SK-N-SH treated with all-trans-retinoic acid at 6 μM for 48 hours (cell line): ENCODE measurements around the gene CHD3.
A peak's percentile ranks its signal among the peaks of the same experiment; 100 is the strongest.

Experiments
- ATAC-seq: fragments of 200-7000 bp; cut with Tn5 transposase; 3 replicates; pipeline ENCODE4 v1.9.1; 2020; ENCODE audit warnings: mild to moderate bottlenecking, moderate library complexity
- ARNTL ChIP-seq: fragments of 450-650 bp; formaldehyde crosslinking; IDR thresholded peaks from 2 replicates; pipeline ENCODE4 v1.5.0; 2020; ENCODE audit warnings: low read depth, mild to moderate bottlenecking, moderate library complexity, borderline replicate concordance
- BACH2 ChIP-seq: fragments of 250-450 bp; sonication (Bioruptor Pico); IDR thresholded peaks from 2 replicates; pipeline ENCODE4 v1.9.0; 2021; ENCODE audit warnings: mild to moderate bottlenecking, borderline replicate concordance
- CREB5 ChIP-seq: fragments of 250-450 bp; sonication (Bioruptor Pico); IDR thresholded peaks from 2 replicates; pipeline ENCODE4 v1.5.1; 2020; ENCODE audit warnings: low read depth, mild to moderate bottlenecking, moderate library complexity
- CSDC2 ChIP-seq: fragments of 250-450 bp; sonication (Bioruptor Pico); IDR thresholded peaks from 2 replicates; pipeline ENCODE4 v1.5.0; 2020; ENCODE audit warnings: mild to moderate bottlenecking, moderate library complexity
- ESRRG ChIP-seq: fragments of 250-450 bp; sonication (Bioruptor Pico); IDR thresholded peaks from 2 replicates; pipeline ENCODE4 v1.6.1; 2021; ENCODE audit warnings: mild to moderate bottlenecking
- GLIS3 ChIP-seq: fragments of 250-450 bp; sonication (Bioruptor Pico); IDR thresholded peaks from 2 replicates; pipeline ENCODE4 v1.5.0; 2020; ENCODE audit warnings: mild to moderate bottlenecking, moderate library complexity
- ISL1 ChIP-seq: fragments of 250-450 bp; sonication (Bioruptor Pico); IDR thresholded peaks from 2 replicates; pipeline ENCODE4 v2.1.2; 2022; ENCODE audit warnings: mild to moderate bottlenecking, moderate library complexity
- OSR1 ChIP-seq: fragments of 250-450 bp; sonication (Bioruptor Pico); IDR thresholded peaks from 2 replicates; pipeline ENCODE4 v1.8.0; 2022; ENCODE audit warnings: moderate library complexity, mild to moderate bottlenecking, inconsistent platforms
- PATZ1 ChIP-seq: fragments of 250-450 bp; sonication (Bioruptor Pico); IDR thresholded peaks from 2 replicates; pipeline ENCODE4 v1.8.0; 2020; ENCODE audit warnings: mild to moderate bottlenecking, moderate library complexity, borderline replicate concordance
- PPARA ChIP-seq: fragments of 250-450 bp; sonication (Bioruptor Pico); IDR thresholded peaks from 2 replicates; pipeline ENCODE4 v1.5.0; 2020; ENCODE audit warnings: mild to moderate bottlenecking, borderline replicate concordance
- RARB ChIP-seq: fragments of 250-450 bp; sonication (Bioruptor Pico); IDR thresholded peaks from 2 replicates; pipeline ENCODE4 v1.8.0; 2021; ENCODE audit warnings: mild to moderate bottlenecking, moderate library complexity
- TCF4 ChIP-seq: fragments of 250-450 bp; sonication (Bioruptor Pico); IDR thresholded peaks from 2 replicates; pipeline ENCODE4 v1.8.0; 2021; ENCODE audit warnings: mild to moderate bottlenecking, moderate library complexity, borderline replicate concordance
- TOX ChIP-seq: fragments of 250-450 bp; sonication (Bioruptor Pico); IDR thresholded peaks from 2 replicates; pipeline ENCODE4 v1.8.0; 2021; ENCODE audit warnings: mild to moderate bottlenecking, moderate library complexity, borderline replicate concordance
- TSHZ2 ChIP-seq: fragments of 250-450 bp; sonication (Bioruptor Pico); IDR thresholded peaks from 2 replicates; pipeline ENCODE4 v1.5.0; 2020; ENCODE audit warnings: mild to moderate bottlenecking, moderate library complexity
- ZC3H10 ChIP-seq: fragments of 250-450 bp; sonication (Bioruptor Pico); IDR thresholded peaks from 2 replicates; pipeline ENCODE4 v1.5.1; 2021; ENCODE audit warnings: mild to moderate bottlenecking, moderate library complexity
- ZFP3 ChIP-seq: fragments of 250-450 bp; sonication (Bioruptor Pico); IDR thresholded peaks from 2 replicates; pipeline ENCODE4 v1.5.0; 2020; ENCODE audit warnings: mild to moderate bottlenecking, moderate library complexity
- ZFP30 ChIP-seq: fragments of 450-650 bp; formaldehyde crosslinking; IDR thresholded peaks from 2 replicates; pipeline ENCODE4 v1.5.0; 2022; ENCODE audit warnings: mild to moderate bottlenecking, moderate library complexity
- ZNF565 ChIP-seq: fragments of 450-650 bp; formaldehyde crosslinking; conservative IDR thresholded peaks from 2 replicates; pipeline ENCODE4 v1.5.0; 2020; ENCODE audit warnings: low read depth, mild to moderate bottlenecking, moderate library complexity
- ZNF70 ChIP-seq: fragments of 450-650 bp; formaldehyde crosslinking; IDR thresholded peaks from 2 replicates; pipeline ENCODE4 v1.5.0; 2020; ENCODE audit warnings: mild to moderate bottlenecking, moderate library complexity
- ZNF8 ChIP-seq: fragments of 450-650 bp; formaldehyde crosslinking; IDR thresholded peaks from 2 replicates; pipeline ENCODE4 v1.5.0; 2020; ENCODE audit warnings: mild to moderate bottlenecking, moderate library complexity

The CHD3 gene

GRCh38 chr17:7910711-7911110, 22.1 kb downstream of the CHD3 start:
- TF ChIP-seq CREB5 = no peak
- TF ChIP-seq ZFP30 = no peak
- no peak for TF ChIP-seq OSR1 (CRISPR knock-in tag)
- no peak for TF ChIP-seq TSHZ2 (CRISPR knock-in tag)
- no peak for TF ChIP-seq GLIS3 (CRISPR knock-in tag)
- TF ChIP-seq RARB (CRISPR knock-in tag) = no peak
- TF ChIP-seq TCF4 = no peak
- TF ChIP-seq ZNF70 (CRISPR knock-in tag) = no peak
- ATAC-seq = no peak

GRCh38 chr17:7911116-7911515, 22.5 kb downstream of the CHD3 start:
- no peak for ATAC-seq
- TF ChIP-seq ZNF8 (no peak), GLIS3 (CRISPR knock-in tag) (no peak), ZFP3 (no peak), OSR1 (CRISPR knock-in tag) (no peak), ZC3H10 (CRISPR knock-in tag) (no peak), ZNF565 (CRISPR knock-in tag) (no peak)

- peak; percentile 48 for ATAC-seq
- TF ChIP-seq ZNF70 (CRISPR knock-in tag) = no peak
- TF ChIP-seq TOX = no peak
- TF ChIP-seq PATZ1 (CRISPR knock-in tag) = no peak
- TF ChIP-seq OSR1 (CRISPR knock-in tag) = no peak
- TF ChIP-seq ZFP3 = no peak
- TF ChIP-seq TCF4 = no peak
- TF ChIP-seq ISL1 (CRISPR knock-in tag) = no peak
- no peak for TF ChIP-seq ARNTL
- no peak for TF ChIP-seq BACH2 (CRISPR knock-in tag)
- no peak for TF ChIP-seq TSHZ2 (CRISPR knock-in tag)
- TF ChIP-seq ESRRG (CRISPR knock-in tag) = no peak
- TF ChIP-seq, all 23 proteins: peak for 0
These were observed 24.4 kb downstream of the CHD3 start for GRCh38 chr17:7912927-7913524.

- peak; percentile 72 for ATAC-seq
These were observed 26.6 kb downstream of the CHD3 start for GRCh38 chr17:7915179-7915610.

More at GRCh38 chr17:7915179-7915610, 26.6 kb downstream of the CHD3 start:
- no peak for TF ChIP-seq PPARA (CRISPR knock-in tag)
- TF ChIP-seq CSDC2 (CRISPR knock-in tag) = no peak
- no peak for TF ChIP-seq PATZ1 (CRISPR knock-in tag)
- no peak for TF ChIP-seq TCF4
- TF ChIP-seq CREB5 = no peak
- TF ChIP-seq GLIS3 (CRISPR knock-in tag) = no peak
